ENCODE measurements around the gene COL28A1. TPM values are rescaled to one million over a fixed set of nuclear protein-coding genes. Genes with fewer than 3 reads are reported as not detected.

Gene COL28A1
- total RNA-seq, 1 experiment from 2014 or later = 0.81 TPM

DNA sequence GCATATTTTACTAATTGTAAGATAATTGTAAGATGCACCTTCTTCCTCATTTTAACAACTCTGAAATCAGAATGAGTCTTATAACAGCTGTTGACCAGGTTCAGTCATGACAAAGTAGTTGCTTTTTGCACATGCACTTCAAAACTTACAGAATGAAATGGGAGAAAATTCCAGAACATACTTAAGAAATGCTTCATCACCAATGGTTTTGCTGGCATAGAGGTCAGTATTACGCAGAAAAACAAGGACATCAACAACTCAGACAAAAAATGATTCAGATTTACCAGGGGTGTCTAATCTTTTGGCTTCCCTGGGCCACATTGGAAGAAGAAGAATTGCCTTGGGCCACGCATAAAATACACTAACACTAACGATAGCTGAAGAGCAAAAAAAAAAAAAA is 13.3 kb downstream of the COL28A1 start:
- ChIA-PET CTCF (no interaction called here), POLR2A (no interaction called here)
- Mint-ChIP-seq H3K27ac (no peak overlapping the region), H3K9me3 (peaks cover 6% of the 10 kb centered on the region), H3K4me1 (no peaks in the 10 kb centered on the region), H3K4me3 (no peak overlapping the region), H3K36me3 (no peaks in the 10 kb centered on the region), H3K27me3 (ENCODE audit: low read depth) (no peaks in the 10 kb centered on the region)
- DNase-seq (ENCODE audit: low spot score) (no peak), ATAC-seq (no peak)
- TF ChIP-seq, protein P1, sequence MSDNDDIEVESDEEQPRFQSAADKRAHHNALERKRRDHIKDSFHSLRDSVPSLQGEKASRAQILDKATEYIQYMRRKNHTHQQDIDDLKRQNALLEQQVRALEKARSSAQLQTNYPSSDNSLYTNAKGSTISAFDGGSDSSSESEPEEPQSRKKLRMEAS (CRISPR knock-in tag; IDR thresholded peaks at IDR 0.05) = no peak
- no peak for TF ChIP-seq IRF2 (CRISPR knock-in tag; IDR thresholded peaks at IDR 0.05; ENCODE audit: borderline replicate concordance, low read depth)
- TF ChIP-seq, protein P2, sequence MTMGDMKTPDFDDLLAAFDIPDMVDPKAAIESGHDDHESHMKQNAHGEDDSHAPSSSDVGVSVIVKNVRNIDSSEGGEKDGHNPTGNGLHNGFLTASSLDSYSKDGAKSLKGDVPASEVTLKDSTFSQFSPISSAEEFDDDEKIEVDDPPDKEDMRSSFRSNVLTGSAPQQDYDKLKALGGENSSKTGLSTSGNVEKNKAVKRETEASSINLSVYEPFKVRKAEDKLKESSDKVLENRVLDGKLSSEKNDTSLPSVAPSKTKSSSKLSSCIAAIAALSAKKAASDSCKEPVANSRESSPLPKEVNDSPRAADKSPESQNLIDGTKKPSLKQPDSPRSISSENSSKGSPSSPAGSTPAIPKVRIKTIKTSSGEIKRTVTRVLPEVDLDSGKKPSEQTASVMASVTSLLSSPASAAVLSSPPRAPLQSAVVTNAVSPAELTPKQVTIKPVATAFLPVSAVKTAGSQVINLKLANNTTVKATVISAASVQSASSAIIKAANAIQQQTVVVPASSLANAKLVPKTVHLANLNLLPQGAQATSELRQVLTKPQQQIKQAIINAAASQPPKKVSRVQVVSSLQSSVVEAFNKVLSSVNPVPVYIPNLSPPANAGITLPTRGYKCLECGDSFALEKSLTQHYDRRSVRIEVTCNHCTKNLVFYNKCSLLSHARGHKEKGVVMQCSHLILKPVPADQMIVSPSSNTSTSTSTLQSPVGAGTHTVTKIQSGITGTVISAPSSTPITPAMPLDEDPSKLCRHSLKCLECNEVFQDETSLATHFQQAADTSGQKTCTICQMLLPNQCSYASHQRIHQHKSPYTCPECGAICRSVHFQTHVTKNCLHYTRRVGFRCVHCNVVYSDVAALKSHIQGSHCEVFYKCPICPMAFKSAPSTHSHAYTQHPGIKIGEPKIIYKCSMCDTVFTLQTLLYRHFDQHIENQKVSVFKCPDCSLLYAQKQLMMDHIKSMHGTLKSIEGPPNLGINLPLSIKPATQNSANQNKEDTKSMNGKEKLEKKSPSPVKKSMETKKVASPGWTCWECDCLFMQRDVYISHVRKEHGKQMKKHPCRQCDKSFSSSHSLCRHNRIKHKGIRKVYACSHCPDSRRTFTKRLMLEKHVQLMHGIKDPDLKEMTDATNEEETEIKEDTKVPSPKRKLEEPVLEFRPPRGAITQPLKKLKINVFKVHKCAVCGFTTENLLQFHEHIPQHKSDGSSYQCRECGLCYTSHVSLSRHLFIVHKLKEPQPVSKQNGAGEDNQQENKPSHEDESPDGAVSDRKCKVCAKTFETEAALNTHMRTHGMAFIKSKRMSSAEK (CRISPR knock-in tag; IDR thresholded peaks at IDR 0.05; ENCODE audit: borderline replicate concordance) = no peak
- TF ChIP-seq MXD4 (CRISPR knock-in tag; IDR thresholded peaks at IDR 0.05; ENCODE audit: borderline replicate concordance) = no peak
- no peak for TF ChIP-seq ZNF121 (CRISPR knock-in tag; IDR thresholded peaks at IDR 0.05)
- TF ChIP-seq, protein P3, sequence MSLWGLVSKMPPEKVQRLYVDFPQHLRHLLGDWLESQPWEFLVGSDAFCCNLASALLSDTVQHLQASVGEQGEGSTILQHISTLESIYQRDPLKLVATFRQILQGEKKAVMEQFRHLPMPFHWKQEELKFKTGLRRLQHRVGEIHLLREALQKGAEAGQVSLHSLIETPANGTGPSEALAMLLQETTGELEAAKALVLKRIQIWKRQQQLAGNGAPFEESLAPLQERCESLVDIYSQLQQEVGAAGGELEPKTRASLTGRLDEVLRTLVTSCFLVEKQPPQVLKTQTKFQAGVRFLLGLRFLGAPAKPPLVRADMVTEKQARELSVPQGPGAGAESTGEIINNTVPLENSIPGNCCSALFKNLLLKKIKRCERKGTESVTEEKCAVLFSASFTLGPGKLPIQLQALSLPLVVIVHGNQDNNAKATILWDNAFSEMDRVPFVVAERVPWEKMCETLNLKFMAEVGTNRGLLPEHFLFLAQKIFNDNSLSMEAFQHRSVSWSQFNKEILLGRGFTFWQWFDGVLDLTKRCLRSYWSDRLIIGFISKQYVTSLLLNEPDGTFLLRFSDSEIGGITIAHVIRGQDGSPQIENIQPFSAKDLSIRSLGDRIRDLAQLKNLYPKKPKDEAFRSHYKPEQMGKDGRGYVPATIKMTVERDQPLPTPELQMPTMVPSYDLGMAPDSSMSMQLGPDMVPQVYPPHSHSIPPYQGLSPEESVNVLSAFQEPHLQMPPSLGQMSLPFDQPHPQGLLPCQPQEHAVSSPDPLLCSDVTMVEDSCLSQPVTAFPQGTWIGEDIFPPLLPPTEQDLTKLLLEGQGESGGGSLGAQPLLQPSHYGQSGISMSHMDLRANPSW (CRISPR knock-in tag; conservative IDR thresholded peaks at IDR 0.05; ENCODE audit: low read depth) = no peak
- no peak for TF ChIP-seq JAZF1 (CRISPR knock-in tag; IDR thresholded peaks at IDR 0.05)
- TF ChIP-seq ZNF219 (CRISPR knock-in tag; IDR thresholded peaks at IDR 0.05; ENCODE audit: borderline replicate concordance) = no peak
- no peak for TF ChIP-seq ZNF423 (CRISPR knock-in tag; IDR thresholded peaks at IDR 0.05)
- TF ChIP-seq NR2C2 (CRISPR knock-in tag; IDR thresholded peaks at IDR 0.05) = no peak
- TF ChIP-seq ETV6 (CRISPR knock-in tag; IDR thresholded peaks at IDR 0.05) = no peak
- TF ChIP-seq CREM (CRISPR knock-in tag; IDR thresholded peaks at IDR 0.05) = no peak
- no peak for TF ChIP-seq ZNF671 (CRISPR knock-in tag; IDR thresholded peaks at IDR 0.05)
- TF ChIP-seq, protein P4, sequence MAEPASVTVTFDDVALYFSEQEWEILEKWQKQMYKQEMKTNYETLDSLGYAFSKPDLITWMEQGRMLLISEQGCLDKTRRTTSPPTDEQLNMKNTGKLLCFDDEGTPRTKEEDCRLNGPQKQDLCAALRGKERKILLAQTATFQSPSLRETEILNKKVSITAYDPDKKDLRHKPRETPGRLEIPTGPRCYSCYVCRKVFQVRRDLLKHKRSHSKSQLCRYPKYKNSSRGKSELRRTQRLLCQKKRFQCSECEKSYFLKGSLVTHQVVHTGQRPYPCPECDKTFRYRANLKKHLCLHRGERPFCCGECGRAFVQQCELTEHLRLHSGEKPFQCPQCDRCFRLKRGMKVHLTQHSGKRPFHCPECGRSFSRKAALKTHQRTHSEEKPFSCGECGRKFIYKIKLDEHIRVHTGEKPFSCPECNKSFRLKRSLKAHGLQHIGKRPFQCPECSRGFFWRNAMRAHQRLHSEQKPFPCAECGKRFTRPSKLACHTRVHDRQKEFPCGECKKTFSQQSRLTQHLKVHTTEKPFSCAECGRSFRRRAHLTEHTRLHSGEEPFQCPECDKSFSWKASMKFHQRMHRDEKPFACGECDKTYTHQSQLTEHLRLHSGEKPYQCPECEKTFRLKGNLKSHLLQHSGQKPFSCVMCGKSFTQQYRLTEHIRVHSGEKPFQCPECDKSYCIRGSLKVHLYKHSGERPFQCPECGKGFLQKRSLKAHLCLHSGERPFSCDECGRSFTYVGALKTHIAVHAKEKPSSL (CRISPR knock-in tag; conservative IDR thresholded peaks at IDR 0.05) = no peak
- no peak for TF ChIP-seq ELF4 (CRISPR knock-in tag; IDR thresholded peaks at IDR 0.05; ENCODE audit: low read depth)
- TF ChIP-seq, protein P5, sequence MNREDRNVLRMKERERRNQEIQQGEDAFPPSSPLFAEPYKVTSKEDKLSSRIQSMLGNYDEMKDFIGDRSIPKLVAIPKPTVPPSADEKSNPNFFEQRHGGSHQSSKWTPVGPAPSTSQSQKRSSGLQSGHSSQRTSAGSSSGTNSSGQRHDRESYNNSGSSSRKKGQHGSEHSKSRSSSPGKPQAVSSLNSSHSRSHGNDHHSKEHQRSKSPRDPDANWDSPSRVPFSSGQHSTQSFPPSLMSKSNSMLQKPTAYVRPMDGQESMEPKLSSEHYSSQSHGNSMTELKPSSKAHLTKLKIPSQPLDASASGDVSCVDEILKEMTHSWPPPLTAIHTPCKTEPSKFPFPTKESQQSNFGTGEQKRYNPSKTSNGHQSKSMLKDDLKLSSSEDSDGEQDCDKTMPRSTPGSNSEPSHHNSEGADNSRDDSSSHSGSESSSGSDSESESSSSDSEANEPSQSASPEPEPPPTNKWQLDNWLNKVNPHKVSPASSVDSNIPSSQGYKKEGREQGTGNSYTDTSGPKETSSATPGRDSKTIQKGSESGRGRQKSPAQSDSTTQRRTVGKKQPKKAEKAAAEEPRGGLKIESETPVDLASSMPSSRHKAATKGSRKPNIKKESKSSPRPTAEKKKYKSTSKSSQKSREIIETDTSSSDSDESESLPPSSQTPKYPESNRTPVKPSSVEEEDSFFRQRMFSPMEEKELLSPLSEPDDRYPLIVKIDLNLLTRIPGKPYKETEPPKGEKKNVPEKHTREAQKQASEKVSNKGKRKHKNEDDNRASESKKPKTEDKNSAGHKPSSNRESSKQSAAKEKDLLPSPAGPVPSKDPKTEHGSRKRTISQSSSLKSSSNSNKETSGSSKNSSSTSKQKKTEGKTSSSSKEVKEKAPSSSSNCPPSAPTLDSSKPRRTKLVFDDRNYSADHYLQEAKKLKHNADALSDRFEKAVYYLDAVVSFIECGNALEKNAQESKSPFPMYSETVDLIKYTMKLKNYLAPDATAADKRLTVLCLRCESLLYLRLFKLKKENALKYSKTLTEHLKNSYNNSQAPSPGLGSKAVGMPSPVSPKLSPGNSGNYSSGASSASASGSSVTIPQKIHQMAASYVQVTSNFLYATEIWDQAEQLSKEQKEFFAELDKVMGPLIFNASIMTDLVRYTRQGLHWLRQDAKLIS (CRISPR knock-in tag; IDR thresholded peaks at IDR 0.05; ENCODE audit: borderline replicate concordance) = no peak
- TF ChIP-seq TEAD4 (CRISPR knock-in tag; IDR thresholded peaks at IDR 0.05) = no peak
